ENCODE results near the gene ZSCAN30.
A peak's percentile ranks its signal among the peaks of the same experiment; 100 is the strongest.

Gene ZSCAN30

GRCh38 chr18:35278085-35278484 is 11.9 kb downstream of the ZSCAN30 start:
- DNase-seq, result no peak

- no peak for DNase-seq
Measured at GRCh38 chr18:35277633-35278032, 12.4 kb downstream of the ZSCAN30 start.

- no peak for DNase-seq
Measured at GRCh38 chr18:35276267-35276666, 13.8 kb downstream of the ZSCAN30 start.

GRCh38 chr18:35271656-35272055 is 18.4 kb downstream of the ZSCAN30 start:
- no peak for DNase-seq

GRCh38 chr18:35268821-35269220 is 21.2 kb downstream of the ZSCAN30 start:
- DNase-seq, result no peak

GRCh38 chr18:35267809-35268208 is 22.2 kb downstream of the ZSCAN30 start:
- DNase-seq, result no peak

- peak; percentile 24 to 64 (median 56) for DNase-seq
Measured at GRCh38 chr18:35267161-35267651, 22.8 kb downstream of the ZSCAN30 start.

- DNase-seq, result no peak
Measured at GRCh38 chr18:35264409-35264808, 25.6 kb downstream of the ZSCAN30 start.

- DNase-seq, result no peak
Measured at GRCh38 chr18:35256947-35257346, 33.1 kb downstream of the ZSCAN30 start.

GRCh38 chr18:35253655-35254287 is 36.3 kb downstream of the ZSCAN30 start:
- DNase-seq, result no peak

- no peak for DNase-seq
Measured at GRCh38 chr18:35252466-35252865, 37.6 kb downstream of the ZSCAN30 start.

- DNase-seq, result no peak
Measured at GRCh38 chr18:35248429-35248828, 41.6 kb downstream of the ZSCAN30 start.

GRCh38 chr18:35247412-35248249 is 42.4 kb downstream of the ZSCAN30 start:
- DNase-seq, result no peak

- DNase-seq, result no peak
Measured at GRCh38 chr18:35246831-35247230, 43.2 kb downstream of the ZSCAN30 start.

- DNase-seq, result no peak
Measured at GRCh38 chr18:35245719-35246317, 44.2 kb downstream of the ZSCAN30 start.

- DNase-seq, result no peak
Measured at GRCh38 chr18:35244671-35245070, 45.4 kb downstream of the ZSCAN30 start.

- no peak for DNase-seq
Measured at GRCh38 chr18:35242426-35242825, 47.6 kb downstream of the ZSCAN30 start.

GRCh38 chr18:35241448-35241804 is 48.6 kb downstream of the ZSCAN30 start:
- no peak for DNase-seq

- peak; percentile 82 to 91 (median 90) for DNase-seq
Measured at GRCh38 chr18:35240664-35241447, 49.2 kb downstream of the ZSCAN30 start, which contains the start of gene ZNF397. TSS of gene ZNF397 (plus strand) at chr18:35241034. CDS start at chr18:35242471, 1,437 bp downstream.

GRCh38 chr18:35239314-35239713 is 50.7 kb downstream of the ZSCAN30 start:
- no peak for DNase-seq

GRCh38 chr18:35236571-35237363 is 53.3 kb downstream of the ZSCAN30 start:
- no peak for DNase-seq

GRCh38 chr18:35231052-35231451 is 59.0 kb downstream of the ZSCAN30 start:
- peak; percentile 36 to 70 (median 52) for DNase-seq

Measured in activated CD4-positive, CD25-positive, alpha-beta regulatory T cell (primary cell).